ENCODE measurements around the gene MTHFR. TPM values are rescaled to one million over a fixed set of nuclear protein-coding genes. Genes with fewer than 3 reads are reported as not detected.

MTHFR gene
- total RNA-seq, 2 donors from 2014 or later: 38.5 to 53.9 TPM

DNA sequence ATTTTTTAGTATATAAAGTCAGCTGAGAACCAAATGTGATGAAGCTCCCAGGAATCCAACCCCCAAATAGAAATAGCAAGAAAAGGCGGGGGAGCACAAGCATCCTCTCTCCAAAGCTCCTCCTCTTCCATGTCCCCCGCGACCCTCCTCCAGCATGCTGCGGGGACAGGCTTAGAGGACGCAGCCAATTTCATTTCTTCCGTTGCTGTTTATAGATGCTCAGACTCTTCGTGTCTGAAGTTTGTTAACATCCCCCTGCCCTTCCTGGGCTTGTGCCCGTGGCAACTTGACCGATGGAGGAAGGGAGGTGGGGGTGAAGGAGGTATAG, 42.6 kb upstream of the MTHFR start:
- Histone ChIP-seq H3K36me3 (peaks cover 24% of the 10 kb centered on the region), H3K27ac (peak overlapping the region; percentile 79 to 88), H3K27me3 (no peaks in the 10 kb centered on the region), H3K9me3 (no peaks in the 10 kb centered on the region), H3K4me3 (no peak overlapping the region), H3K4me1 (peaks cover 0 to 13% of the 10 kb centered on the region in 2 donors)
- no peak for DNase-seq (ENCODE audit: low spot score)
- TF ChIP-seq, protein P1, sequence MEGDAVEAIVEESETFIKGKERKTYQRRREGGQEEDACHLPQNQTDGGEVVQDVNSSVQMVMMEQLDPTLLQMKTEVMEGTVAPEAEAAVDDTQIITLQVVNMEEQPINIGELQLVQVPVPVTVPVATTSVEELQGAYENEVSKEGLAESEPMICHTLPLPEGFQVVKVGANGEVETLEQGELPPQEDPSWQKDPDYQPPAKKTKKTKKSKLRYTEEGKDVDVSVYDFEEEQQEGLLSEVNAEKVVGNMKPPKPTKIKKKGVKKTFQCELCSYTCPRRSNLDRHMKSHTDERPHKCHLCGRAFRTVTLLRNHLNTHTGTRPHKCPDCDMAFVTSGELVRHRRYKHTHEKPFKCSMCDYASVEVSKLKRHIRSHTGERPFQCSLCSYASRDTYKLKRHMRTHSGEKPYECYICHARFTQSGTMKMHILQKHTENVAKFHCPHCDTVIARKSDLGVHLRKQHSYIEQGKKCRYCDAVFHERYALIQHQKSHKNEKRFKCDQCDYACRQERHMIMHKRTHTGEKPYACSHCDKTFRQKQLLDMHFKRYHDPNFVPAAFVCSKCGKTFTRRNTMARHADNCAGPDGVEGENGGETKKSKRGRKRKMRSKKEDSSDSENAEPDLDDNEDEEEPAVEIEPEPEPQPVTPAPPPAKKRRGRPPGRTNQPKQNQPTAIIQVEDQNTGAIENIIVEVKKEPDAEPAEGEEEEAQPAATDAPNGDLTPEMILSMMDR (IDR thresholded peaks at IDR 0.05): no peak

GRCh38 chr1:11847667-11848372, 42.1 kb upstream of the MTHFR start, which contains the start of gene NPPA:
Gene NPPA, minus strand, starts transcription at chr1:11847783. Its CDS starts 99 bp downstream, at chr1:11847684.
- TF ChIP-seq, protein P1 (IDR thresholded peaks at IDR 0.05): no peak
- Histone ChIP-seq H3K36me3 (peaks cover 24% of the 10 kb centered on the region), H3K4me3 (peak within 1 kb of the TSS; percentile 57 to 67), H3K27ac (peak within 1 kb of the TSS; percentile 86 to 92), H3K27me3 (no peaks in the 10 kb centered on the region), H3K9me3 (no peaks in the 10 kb centered on the region), H3K4me1 (peaks cover 0 to 18% of the 10 kb centered on the region in 2 donors)
- DNase-seq (ENCODE audit: low spot score): peak; percentile 87

- DNase-seq (ENCODE audit: low spot score): no peak
- Histone ChIP-seq H3K27me3 (no peaks in the 10 kb centered on the region), H3K27ac (peak overlapping the region; percentile 86 to 92), H3K4me3 (peak overlapping the region; percentile 57 to 67), H3K36me3 (peaks cover 39% of the 10 kb centered on the region), H3K9me3 (no peaks in the 10 kb centered on the region), H3K4me1 (peaks cover 0 to 37% of the 10 kb centered on the region in 2 donors)
- TF ChIP-seq, protein P1 (IDR thresholded peaks at IDR 0.05): no peak
Observed at GRCh38 chr1:11845641-11846335, 40.0 kb upstream of the MTHFR start.

GRCh38 chr1:11842154-11843041, 36.6 kb upstream of the MTHFR start:
- DNase-seq (ENCODE audit: low spot score): no peak
- TF ChIP-seq, protein P1 (IDR thresholded peaks at IDR 0.05): no peak
- peaks cover 71% of the 10 kb centered on the region for H3K36me3 ChIP-seq
- H3K27ac ChIP-seq: peak overlapping the region; percentile 85 to 92
- peaks cover 0 to 44% of the 10 kb centered on the region in 2 donors for H3K4me1 ChIP-seq
- H3K9me3 ChIP-seq: no peaks in the 10 kb centered on the region
- H3K4me3 ChIP-seq: no peak overlapping the region
- H3K27me3 ChIP-seq: no peaks in the 10 kb centered on the region

DNA sequence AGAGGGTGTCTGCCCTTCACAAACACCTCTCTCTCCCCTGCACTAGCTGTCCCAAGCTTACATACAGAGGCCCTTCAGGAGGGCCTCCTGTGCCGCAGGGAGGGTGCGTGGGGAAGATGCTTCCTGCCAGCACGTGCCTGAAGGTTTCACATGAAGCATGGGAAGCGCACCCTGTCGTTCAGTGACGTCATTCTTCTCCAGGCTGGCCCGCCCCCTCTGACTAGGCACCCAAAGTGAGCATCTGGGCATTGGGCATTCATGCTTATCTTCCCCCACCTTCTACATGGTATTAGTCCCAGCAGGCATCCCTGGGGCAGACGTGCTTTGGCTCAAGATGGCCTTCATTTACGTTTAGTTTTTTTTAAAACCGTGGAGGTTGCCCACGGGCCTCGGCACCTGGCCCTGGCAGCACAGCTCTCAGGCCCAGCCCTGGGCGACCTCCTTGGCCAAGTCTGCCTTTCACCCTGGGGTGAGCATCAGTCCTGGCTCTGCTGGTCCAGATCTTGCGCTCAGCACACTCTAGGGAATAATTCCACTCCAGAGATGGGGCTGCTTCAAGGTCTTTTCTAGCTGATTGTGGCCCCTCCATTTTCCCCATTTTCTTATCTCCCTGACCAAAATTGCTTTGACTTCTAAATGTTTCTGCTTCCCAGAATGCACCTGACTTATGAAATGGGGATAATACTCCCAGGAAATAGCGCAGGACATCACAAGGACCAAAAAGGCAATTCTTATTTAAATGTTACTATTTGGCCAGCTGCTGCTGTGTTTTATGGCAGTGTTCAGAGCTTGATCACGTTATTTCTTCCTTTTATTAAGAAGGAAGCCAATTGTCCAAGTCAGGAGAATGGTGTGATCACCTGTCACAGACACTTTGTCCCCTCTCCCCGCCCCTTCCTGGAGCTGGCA, 35.7 kb upstream of the MTHFR start:
- H3K4me1 ChIP-seq: peaks cover 0 to 44% of the 10 kb centered on the region in 2 donors
- peaks cover 72% of the 10 kb centered on the region for H3K36me3 ChIP-seq
- no peaks in the 10 kb centered on the region for H3K9me3 ChIP-seq
- peak; percentile 77 for DNase-seq (ENCODE audit: low spot score)
- TF ChIP-seq, protein P1 (IDR thresholded peaks at IDR 0.05): no peak
- no peaks in the 10 kb centered on the region for H3K27me3 ChIP-seq
- H3K27ac ChIP-seq: peak overlapping the region; percentile 85 to 92
- H3K4me3 ChIP-seq: no peak overlapping the region
